HG03025 (cell line): Measurements from ENCODE around the gene POP7.
"Not testable (repeated sequence)": the region's sequence is repeated elsewhere in the genome, so short reads cannot be mapped to it uniquely, and the experiment has no call there.

Experiments
- ATAC-seq: cut with Tn5 transposase; IDR thresholded peaks from one replicate; pipeline ENCODE4 v1.9.1; 2021; ENCODE audit warnings: mild to moderate bottlenecking, moderate library complexity; ENCODE audit not compliant: unreplicated experiment, low FRiP score

The POP7 gene

GRCh38 chr7:100721505-100721812 lies 15.5 kb downstream of the POP7 start:
- no peak for ATAC-seq

GRCh38 chr7:100722480-100723212 lies 16.7 kb downstream of the POP7 start:
- no peak for ATAC-seq

- ATAC-seq: no peak
These were observed 17.9 kb downstream of the POP7 start for GRCh38 chr7:100723732-100724275.

- ATAC-seq: not testable (repeated sequence)
These were observed 18.4 kb downstream of the POP7 start for GRCh38 chr7:100724364-100724763.

GRCh38 chr7:100726996-100727761 lies 21.3 kb downstream of the POP7 start:
- no peak for ATAC-seq

GRCh38 chr7:100728196-100728595 lies 22.3 kb downstream of the POP7 start:
- no peak for ATAC-seq

- ATAC-seq: no peak
These were observed 24.3 kb downstream of the POP7 start for GRCh38 chr7:100730136-100730800.

GRCh38 chr7:100731937-100732636 lies 26.2 kb downstream of the POP7 start:
- ATAC-seq: no peak

- no peak for ATAC-seq
These were observed 29.8 kb downstream of the POP7 start for GRCh38 chr7:100735730-100736129.

- ATAC-seq: no peak
These were observed 30.8 kb downstream of the POP7 start for GRCh38 chr7:100736671-100737070.

GRCh38 chr7:100739934-100740333 lies 34.0 kb downstream of the POP7 start:
- no peak for ATAC-seq

GRCh38 chr7:100744605-100745004 lies 38.7 kb downstream of the POP7 start:
- no peak for ATAC-seq

GRCh38 chr7:100745184-100745583 lies 39.3 kb downstream of the POP7 start:
- ATAC-seq: no peak

GRCh38 chr7:100752994-100753393 lies 47.1 kb downstream of the POP7 start:
- ATAC-seq: no peak

GRCh38 chr7:100753750-100754149 lies 47.8 kb downstream of the POP7 start:
- no peak for ATAC-seq
